ENCODE measurements around the gene GOLGA6L7.
A peak's percentile ranks its signal among the peaks of the same experiment; 100 is the strongest.
"Not testable (repeated sequence)": the region's sequence is repeated elsewhere in the genome, so short reads cannot be mapped to it uniquely, and the experiment has no call there.

The GOLGA6L7 gene

DNA sequence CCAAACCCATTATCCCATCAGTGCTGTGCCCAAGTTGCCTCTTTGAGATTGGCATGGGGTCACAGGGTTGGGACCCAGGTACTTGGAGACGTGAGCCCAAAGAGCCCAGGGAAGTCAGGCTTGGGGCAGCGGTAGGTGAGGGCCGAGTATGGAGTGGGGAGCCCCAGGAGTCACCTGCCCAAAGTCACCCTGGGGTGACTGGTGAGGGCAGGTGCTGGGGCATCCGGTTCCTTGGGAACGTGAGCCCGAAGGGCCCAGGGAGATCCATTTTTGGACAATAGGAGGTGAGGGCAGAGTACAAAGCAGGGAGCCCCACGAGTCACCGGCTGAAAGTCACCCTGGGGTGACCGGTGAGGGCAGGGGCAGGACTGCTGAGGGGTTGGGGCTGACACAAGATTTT is 485 bp downstream of the GOLGA6L7 start:
- not testable (repeated sequence) for DNase-seq (ENCODE audit: low read depth, low spot score); H3K9ac ChIP-seq (ENCODE audit: insufficient read length, low read depth); H3K4me3 ChIP-seq (ENCODE audit: insufficient read length, low read depth); H3K9me3 ChIP-seq (ENCODE audit: insufficient read depth, low read length); H3K27me3 ChIP-seq (ENCODE audit: insufficient read depth, insufficient read length); H3K4me1 ChIP-seq (ENCODE audit: insufficient read depth, insufficient read length); H3K36me3 ChIP-seq (ENCODE audit: insufficient read depth, insufficient read length, low read length)

DNA sequence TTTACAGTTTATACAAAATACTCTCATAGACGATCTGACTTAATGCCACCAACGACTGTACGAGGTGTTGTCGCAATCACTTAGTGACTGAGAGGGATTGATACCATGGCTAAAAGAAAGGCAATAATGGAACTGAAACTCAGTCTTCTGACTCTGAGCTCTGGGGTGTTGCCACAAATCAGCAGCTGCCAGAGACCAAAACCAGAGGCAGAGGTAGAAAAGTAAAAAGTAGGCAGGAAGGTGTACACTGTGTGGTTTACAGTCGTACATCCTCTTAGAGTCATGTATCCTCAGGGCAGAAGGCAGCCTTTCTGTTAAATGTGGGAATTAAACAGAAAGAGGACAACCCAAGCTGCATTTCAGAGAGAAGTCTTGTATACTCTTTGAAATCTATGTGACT is 1.2 kb downstream of the GOLGA6L7 start:
- H3K9me3 ChIP-seq (ENCODE audit: insufficient read depth, low read length); H3K4me3 ChIP-seq (ENCODE audit: insufficient read length, low read depth); H3K27me3 ChIP-seq (ENCODE audit: insufficient read depth, insufficient read length); H3K9ac ChIP-seq (ENCODE audit: insufficient read length, low read depth); H3K4me1 ChIP-seq (ENCODE audit: insufficient read depth, insufficient read length); DNase-seq (ENCODE audit: low read depth, low spot score); H3K36me3 ChIP-seq (ENCODE audit: insufficient read depth, insufficient read length, low read length): not testable (repeated sequence)

DNA sequence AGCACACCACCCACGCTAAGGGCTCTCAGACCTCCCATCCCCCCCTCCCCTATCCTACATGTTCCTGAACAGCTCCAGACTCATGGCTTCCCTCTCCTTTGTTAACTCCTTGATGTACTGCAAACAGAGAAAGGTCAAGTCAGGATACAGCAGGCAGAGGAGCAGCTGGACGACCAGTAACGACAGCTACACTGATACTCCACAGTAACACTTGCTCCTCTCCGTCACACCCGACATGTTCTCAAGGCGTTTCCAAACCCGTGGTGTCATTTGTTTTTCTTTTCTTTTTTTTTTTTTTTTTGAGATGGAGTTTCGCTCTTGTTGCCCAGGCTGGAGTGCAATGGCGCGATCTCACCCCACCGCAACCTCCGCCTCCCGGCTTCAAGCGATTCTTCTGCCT is 4.3 kb downstream of the GOLGA6L7 start:
- not testable (repeated sequence) for H3K36me3 ChIP-seq (ENCODE audit: insufficient read depth, insufficient read length, low read length); H3K4me1 ChIP-seq (ENCODE audit: insufficient read depth, insufficient read length); H3K4me3 ChIP-seq (ENCODE audit: insufficient read length, low read depth); DNase-seq (ENCODE audit: low read depth, low spot score); H3K9me3 ChIP-seq (ENCODE audit: insufficient read depth, low read length); H3K27me3 ChIP-seq (ENCODE audit: insufficient read depth, insufficient read length); H3K9ac ChIP-seq (ENCODE audit: insufficient read length, low read depth)

DNA sequence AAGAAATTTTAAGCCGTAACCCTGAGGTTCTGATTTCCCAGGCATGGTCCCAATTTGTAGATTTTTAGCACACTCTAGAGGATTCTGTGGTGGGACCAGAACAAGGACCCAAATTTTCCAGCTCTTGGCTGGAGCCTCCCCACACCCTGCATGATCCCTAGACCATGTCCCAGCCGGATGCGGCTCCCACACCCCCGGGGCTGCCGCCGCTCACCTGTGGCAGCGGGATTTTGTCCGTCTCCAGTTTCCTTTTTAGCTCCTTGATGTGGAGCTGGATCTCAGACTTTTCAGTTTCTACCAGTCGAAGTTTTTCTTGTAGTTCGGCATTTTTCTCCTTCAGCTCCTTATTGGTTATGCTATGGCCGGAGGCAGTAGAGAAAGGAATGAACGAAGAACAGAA is 4.9 kb downstream of the GOLGA6L7 start:
- H3K27me3 ChIP-seq (ENCODE audit: insufficient read depth, insufficient read length); H3K36me3 ChIP-seq (ENCODE audit: insufficient read depth, insufficient read length, low read length); H3K9me3 ChIP-seq (ENCODE audit: insufficient read depth, low read length); H3K4me1 ChIP-seq (ENCODE audit: insufficient read depth, insufficient read length); H3K4me3 ChIP-seq (ENCODE audit: insufficient read length, low read depth); DNase-seq (ENCODE audit: low read depth, low spot score); H3K9ac ChIP-seq (ENCODE audit: insufficient read length, low read depth): not testable (repeated sequence)

DNA sequence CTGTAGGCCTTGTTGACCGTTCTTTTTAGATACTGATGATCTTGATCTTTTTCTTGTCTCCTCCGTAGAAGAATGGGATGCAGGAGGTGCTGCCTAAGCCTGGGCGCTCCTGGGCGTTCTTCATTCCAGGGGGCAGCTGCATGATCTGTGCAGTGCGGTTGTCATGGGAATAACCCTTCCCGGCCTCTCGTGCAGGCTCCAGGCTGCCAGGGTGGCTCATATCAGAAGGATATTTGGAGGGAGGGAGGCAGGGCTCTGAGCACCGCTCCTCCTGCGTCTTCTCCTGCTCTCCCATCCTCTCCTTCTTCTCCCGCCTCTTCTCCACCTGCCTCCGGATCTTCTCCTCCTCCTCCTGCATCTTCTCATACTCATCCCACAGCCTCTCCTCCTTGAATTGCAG is 6.2 kb downstream of the GOLGA6L7 start:
- H3K9me3 ChIP-seq (ENCODE audit: insufficient read depth, low read length); H3K4me3 ChIP-seq (ENCODE audit: insufficient read length, low read depth); H3K36me3 ChIP-seq (ENCODE audit: insufficient read depth, insufficient read length, low read length); H3K9ac ChIP-seq (ENCODE audit: insufficient read length, low read depth); H3K27me3 ChIP-seq (ENCODE audit: insufficient read depth, insufficient read length); H3K4me1 ChIP-seq (ENCODE audit: insufficient read depth, insufficient read length); DNase-seq (ENCODE audit: low read depth, low spot score): not testable (repeated sequence)

DNA sequence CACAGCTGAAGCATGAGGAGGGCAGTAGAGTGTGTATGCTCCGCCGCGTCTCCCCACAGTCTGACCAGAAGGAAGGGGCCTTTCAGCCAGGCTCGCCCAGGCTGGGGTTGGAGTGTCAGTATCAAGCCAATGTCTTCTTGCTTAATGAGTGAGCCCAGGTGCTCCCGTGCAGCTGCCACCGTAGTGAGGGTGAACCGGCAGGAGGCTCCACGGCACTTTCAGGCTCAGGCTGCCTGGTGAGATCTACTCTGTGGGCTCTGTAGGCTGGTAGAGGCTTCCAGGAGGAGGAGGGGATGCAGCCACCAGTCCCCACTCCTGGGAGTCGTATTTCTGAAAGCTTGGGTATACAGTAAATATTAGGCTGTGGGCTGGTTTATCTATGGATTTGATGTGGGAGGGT is 8.2 kb downstream of the GOLGA6L7 start:
- H3K4me3 ChIP-seq (ENCODE audit: insufficient read length, low read depth); H3K27me3 ChIP-seq (ENCODE audit: insufficient read depth, insufficient read length); H3K4me1 ChIP-seq (ENCODE audit: insufficient read depth, insufficient read length); DNase-seq (ENCODE audit: low read depth, low spot score); H3K9me3 ChIP-seq (ENCODE audit: insufficient read depth, low read length); H3K9ac ChIP-seq (ENCODE audit: insufficient read length, low read depth); H3K36me3 ChIP-seq (ENCODE audit: insufficient read depth, insufficient read length, low read length): not testable (repeated sequence)

DNA sequence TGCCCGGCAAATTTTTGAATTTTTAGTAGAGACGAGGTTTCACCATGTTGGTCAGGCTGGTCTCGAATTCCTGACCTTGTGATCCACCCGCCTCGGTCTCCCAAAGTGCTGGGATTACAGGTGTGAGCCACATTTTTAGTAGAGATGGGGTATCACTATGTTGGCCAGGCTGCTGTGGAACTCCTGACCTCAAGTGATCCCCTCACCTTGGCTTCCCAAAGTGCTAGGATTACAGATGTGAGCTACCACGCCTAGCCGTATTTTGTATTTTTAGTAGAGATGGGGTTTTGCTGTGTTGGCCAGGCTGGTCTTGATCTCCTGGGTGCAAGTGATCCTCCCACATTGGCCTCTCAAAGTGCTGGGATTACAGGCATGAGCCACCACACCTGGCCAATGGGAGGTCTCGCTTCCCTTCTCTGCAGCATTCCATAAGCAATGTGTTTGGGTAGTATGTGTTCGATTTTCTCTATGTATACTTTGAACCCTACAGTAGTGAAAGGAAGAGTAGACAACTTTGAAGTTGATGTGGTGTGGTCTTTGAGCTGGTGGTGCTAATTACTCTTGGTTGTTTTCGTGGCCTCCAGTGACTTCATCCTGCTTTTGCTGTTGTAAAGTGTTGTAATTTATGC is 13.4 kb downstream of the GOLGA6L7 start:
- H3K4me3 ChIP-seq (ENCODE audit: insufficient read length, low read depth); H3K4me1 ChIP-seq (ENCODE audit: insufficient read depth, insufficient read length); H3K27me3 ChIP-seq (ENCODE audit: insufficient read depth, insufficient read length); DNase-seq (ENCODE audit: low read depth, low spot score); H3K36me3 ChIP-seq (ENCODE audit: insufficient read depth, insufficient read length, low read length); H3K9me3 ChIP-seq (ENCODE audit: insufficient read depth, low read length); H3K9ac ChIP-seq (ENCODE audit: insufficient read length, low read depth): not testable (repeated sequence)

DNA sequence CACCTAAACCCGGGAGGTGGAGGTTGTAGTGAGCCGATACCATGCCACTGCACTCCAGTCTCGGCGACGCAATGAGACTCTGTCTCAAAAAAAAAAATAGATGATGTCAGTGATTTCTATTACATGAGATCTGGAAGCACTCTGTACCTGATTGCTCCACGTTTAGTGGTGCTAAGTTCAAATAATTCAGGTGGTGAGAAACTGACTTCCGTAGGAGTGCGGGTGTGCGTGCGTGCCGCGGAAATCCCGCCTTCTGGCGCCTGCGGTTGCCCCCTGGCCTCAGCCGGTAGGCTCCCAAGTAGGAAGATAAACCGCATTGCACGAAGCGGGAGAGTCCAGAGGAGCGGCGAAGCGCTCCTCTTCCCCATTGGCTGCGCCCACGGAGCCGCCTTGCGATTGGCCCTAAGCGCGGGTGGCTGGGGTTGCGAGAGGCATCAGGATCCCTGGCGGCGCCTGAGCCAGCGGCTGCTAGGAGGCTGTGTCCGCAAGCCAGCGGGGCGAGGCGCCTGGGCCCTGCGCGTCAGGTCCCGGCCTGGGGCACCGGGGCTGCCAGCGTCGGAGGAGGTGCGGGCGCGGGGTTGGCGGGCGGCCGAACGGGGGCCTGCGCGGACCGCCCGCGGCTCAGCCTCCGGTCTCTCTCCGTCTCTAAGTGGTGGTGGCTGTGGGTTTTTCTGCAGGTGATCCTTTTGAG is 16.4 kb downstream of the GOLGA6L7 start:
- H3K27me3 ChIP-seq (ENCODE audit: insufficient read depth, insufficient read length); H3K9me3 ChIP-seq (ENCODE audit: insufficient read depth, low read length); H3K9ac ChIP-seq (ENCODE audit: insufficient read length, low read depth); H3K36me3 ChIP-seq (ENCODE audit: insufficient read depth, insufficient read length, low read length); H3K4me1 ChIP-seq (ENCODE audit: insufficient read depth, insufficient read length): not testable (repeated sequence)
- H3K4me3 ChIP-seq (ENCODE audit: insufficient read length, low read depth), result peak overlapping the region; percentile 21
- peak; percentile 54 for DNase-seq (ENCODE audit: low read depth, low spot score)

DNA sequence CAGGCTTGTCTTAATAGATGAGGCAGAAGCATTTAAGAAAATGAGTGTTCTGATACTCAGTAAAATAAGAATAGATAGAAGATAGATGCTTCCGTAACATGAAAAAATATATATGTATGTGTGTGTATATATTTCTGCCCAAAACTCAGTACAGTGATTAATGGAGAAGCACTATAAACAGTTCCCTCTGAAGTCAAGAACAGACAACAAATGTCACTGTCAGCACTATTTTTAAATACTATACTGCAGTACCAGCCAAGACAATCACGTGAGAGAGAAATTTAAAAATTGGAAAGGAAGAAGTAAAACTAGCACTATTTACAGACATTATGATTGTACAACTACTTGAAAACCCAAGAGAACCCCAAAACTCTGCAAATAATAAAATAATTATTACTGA is 27.0 kb downstream of the GOLGA6L7 start:
- not testable (repeated sequence) for DNase-seq (ENCODE audit: low read depth, low spot score)

DNA sequence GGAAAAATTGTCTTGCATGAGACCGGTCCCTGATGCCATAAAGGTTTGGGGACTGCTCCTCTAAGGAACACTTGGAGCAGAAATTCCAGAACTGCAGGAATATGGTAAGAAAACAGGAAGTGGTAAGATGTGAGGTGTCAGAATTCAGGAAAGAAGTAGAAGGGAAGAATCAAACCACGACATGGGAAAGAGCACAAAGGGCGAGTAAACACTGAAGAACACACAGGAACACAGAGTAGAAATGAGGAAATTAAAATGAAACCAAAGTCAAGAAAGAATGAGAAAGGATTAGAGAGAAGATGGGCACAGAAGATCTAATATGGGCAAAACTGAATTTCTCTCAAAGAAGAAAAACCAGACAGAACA is 28.5 kb downstream of the GOLGA6L7 start:
- H3K9me3 ChIP-seq (ENCODE audit: insufficient read depth, low read length); H3K9ac ChIP-seq (ENCODE audit: insufficient read length, low read depth); DNase-seq (ENCODE audit: low read depth, low spot score); H3K27me3 ChIP-seq (ENCODE audit: insufficient read depth, insufficient read length); H3K36me3 ChIP-seq (ENCODE audit: insufficient read depth, insufficient read length, low read length); H3K4me3 ChIP-seq (ENCODE audit: insufficient read length, low read depth); H3K4me1 ChIP-seq (ENCODE audit: insufficient read depth, insufficient read length): not testable (repeated sequence)

More for the DNA sequence above, 27.0 kb downstream of the GOLGA6L7 start:
- not testable (repeated sequence) for H3K4me3 ChIP-seq (ENCODE audit: insufficient read length, low read depth); H3K9me3 ChIP-seq (ENCODE audit: insufficient read depth, low read length); H3K27me3 ChIP-seq (ENCODE audit: insufficient read depth, insufficient read length); H3K4me1 ChIP-seq (ENCODE audit: insufficient read depth, insufficient read length); H3K36me3 ChIP-seq (ENCODE audit: insufficient read depth, insufficient read length, low read length); H3K9ac ChIP-seq (ENCODE audit: insufficient read length, low read depth)

DNA sequence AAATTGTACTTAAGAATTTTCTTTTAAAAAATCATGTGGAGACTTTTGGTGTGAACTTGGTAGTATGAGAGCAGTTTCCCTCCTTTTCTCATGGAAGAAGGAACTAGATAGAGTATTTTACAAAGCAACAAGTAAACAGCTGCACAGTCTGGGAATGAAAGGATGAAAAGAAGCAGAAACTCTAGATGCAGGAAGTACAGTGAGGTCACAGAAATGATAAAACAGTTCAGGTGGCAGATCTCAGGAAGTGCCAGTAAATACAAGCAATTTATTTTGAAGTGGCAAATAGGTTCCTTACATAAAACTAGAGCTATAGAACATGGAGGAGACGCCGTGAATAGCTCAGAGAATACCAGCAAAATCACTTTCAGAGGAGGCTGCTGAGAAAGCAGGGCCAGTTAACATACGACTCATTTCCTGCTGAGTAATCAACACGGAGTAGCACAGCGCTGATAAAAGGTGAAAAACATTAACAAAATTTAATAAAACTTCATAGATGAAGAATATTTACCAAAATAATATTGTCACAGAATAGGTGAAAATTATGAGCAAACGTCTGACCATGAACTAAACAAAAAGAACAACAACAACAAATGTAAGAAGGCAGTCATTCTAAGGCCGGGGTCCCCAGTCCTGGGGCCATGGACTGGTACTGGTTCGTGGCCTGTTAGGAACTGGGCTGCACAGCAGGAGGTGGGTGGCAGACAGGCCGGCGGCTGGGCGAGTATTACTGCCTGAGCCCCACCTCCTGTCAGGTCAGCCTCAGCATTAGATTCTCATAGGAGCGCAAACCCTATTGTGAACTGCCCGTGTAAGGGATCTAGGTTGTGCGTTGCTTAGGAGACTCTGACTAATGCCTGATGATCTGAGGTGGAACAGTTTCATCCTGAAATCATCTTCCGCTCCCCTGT is 29.2 kb downstream of the GOLGA6L7 start:
- not testable (repeated sequence) for H3K9ac ChIP-seq (ENCODE audit: insufficient read length, low read depth); H3K4me3 ChIP-seq (ENCODE audit: insufficient read length, low read depth); DNase-seq (ENCODE audit: low read depth, low spot score); H3K27me3 ChIP-seq (ENCODE audit: insufficient read depth, insufficient read length); H3K4me1 ChIP-seq (ENCODE audit: insufficient read depth, insufficient read length); H3K9me3 ChIP-seq (ENCODE audit: insufficient read depth, low read length); H3K36me3 ChIP-seq (ENCODE audit: insufficient read depth, insufficient read length, low read length)

DNA sequence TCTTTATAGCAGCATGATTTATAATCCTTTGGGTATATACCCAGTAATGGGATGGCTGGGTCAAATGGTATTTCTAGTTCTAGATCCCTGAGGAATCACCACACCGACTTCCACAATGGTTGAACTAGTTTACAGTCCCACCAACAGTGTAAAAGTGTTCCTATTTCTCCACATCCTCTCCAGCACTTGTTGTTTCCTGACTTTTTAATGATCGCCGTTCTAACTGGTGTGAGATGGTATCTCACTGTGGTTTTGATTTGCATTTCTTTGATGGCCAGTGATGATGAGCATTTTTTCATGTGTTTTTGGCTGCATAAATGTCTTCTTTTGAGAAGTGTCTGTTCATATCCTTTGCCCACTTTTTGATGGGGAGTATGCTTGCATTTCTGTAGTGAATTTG is 30.3 kb downstream of the GOLGA6L7 start:
- H3K27me3 ChIP-seq (ENCODE audit: insufficient read depth, insufficient read length); H3K9me3 ChIP-seq (ENCODE audit: insufficient read depth, low read length); DNase-seq (ENCODE audit: low read depth, low spot score); H3K4me1 ChIP-seq (ENCODE audit: insufficient read depth, insufficient read length); H3K9ac ChIP-seq (ENCODE audit: insufficient read length, low read depth); H3K36me3 ChIP-seq (ENCODE audit: insufficient read depth, insufficient read length, low read length); H3K4me3 ChIP-seq (ENCODE audit: insufficient read length, low read depth): not testable (repeated sequence)
